RWPE1 (cell line): ENCODE data around the gene FLAD1.

Experiments
- CTCF ChIA-PET: fragments of 350-600 bp; sonication (Branson Sonifier 250); formaldehyde crosslinking; extraction: SDS; loops from one replicate; lab custom pipeline; 2021; lab: Yijun Ruan, JAX
- POLR2A ChIA-PET: fragments of 400-600 bp; formaldehyde crosslinking; extraction: SDS; loops from one replicate; lab custom pipeline; 2020; ENCODE audit warnings: antibody characterized with exemption; ENCODE audit not compliant: low non-redundant PET; lab: Yijun Ruan, JAX
- DNase-seq: peaks from one replicate; pipeline ENCODE4 v3.0.0; 2012; ENCODE audit warnings: low spot score
- H3K27ac ChIP-seq: fragments of 450-650 bp; 2 replicates; pipeline ENCODE4 v1.5.1; 2017
- TF ChIP-seq, protein P1 (sequence below): fragments of 450-650 bp; conservative IDR thresholded peaks from 2 replicates; pipeline ENCODE4 v1.5.1; 2017; ENCODE audit warnings: low read depth, mild to moderate bottlenecking

Gene FLAD1

DNA sequence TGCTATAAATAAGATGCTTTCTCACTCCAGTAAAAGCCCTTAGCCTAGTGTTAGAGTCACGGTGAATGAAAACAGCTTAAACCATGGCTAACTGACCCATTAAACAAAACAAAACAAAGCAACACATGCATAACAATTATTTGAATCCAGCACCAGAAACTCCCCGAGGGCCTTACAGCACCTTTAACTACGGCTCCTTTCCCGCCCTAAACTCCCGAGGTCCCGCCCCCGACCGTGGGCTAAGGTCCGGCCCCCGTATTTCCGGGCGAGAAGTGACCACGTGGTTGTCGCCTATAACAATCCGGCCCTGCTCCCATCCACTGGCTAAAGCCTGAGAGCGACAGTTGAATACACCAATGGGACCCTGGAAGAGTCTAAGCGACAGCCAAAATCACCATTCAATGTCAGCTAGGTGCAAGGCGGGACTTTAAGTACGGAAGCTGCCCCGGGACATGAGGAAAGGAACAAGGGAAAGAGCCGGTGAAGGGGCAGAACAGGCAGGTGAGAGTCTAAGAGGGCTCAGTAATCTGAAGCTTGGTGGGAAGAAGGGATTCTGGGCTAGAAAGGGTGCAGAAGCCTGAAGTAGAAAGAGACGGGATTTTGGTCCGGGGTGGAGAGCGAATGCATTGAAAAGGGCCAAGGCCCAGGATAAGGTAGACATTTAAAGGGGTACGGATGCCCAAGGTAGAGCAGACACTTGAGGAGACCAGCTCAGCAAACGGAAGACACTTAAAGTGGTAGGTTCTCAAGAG lies at the start of gene FLAD1:
Gene FLAD1, plus strand, starts transcription at position 448 of the 752 bp plus-strand sequence. CDS start 351 bp downstream, outside the sequence.
- peak; percentile 99 for DNase-seq
- TF ChIP-seq, protein P1, sequence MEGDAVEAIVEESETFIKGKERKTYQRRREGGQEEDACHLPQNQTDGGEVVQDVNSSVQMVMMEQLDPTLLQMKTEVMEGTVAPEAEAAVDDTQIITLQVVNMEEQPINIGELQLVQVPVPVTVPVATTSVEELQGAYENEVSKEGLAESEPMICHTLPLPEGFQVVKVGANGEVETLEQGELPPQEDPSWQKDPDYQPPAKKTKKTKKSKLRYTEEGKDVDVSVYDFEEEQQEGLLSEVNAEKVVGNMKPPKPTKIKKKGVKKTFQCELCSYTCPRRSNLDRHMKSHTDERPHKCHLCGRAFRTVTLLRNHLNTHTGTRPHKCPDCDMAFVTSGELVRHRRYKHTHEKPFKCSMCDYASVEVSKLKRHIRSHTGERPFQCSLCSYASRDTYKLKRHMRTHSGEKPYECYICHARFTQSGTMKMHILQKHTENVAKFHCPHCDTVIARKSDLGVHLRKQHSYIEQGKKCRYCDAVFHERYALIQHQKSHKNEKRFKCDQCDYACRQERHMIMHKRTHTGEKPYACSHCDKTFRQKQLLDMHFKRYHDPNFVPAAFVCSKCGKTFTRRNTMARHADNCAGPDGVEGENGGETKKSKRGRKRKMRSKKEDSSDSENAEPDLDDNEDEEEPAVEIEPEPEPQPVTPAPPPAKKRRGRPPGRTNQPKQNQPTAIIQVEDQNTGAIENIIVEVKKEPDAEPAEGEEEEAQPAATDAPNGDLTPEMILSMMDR = no peak
- ChIA-PET POLR2A (interaction anchor here (0.7 to 1.6 kb wide), 3 partner anchors 9 to 18 kb away, joined by 4 to 5 read pairs (median 4); partner anchors contain the start of gene SHC1), CTCF (interaction anchor here (0.6 to 0.8 kb wide), 3 partner anchors 17 to 79 kb away, joined by 3 to 6 read pairs (median 4); no protein-coding TSS in a partner anchor)
- H3K27ac ChIP-seq = peak within 1 kb of the TSS; percentile 91

DNA sequence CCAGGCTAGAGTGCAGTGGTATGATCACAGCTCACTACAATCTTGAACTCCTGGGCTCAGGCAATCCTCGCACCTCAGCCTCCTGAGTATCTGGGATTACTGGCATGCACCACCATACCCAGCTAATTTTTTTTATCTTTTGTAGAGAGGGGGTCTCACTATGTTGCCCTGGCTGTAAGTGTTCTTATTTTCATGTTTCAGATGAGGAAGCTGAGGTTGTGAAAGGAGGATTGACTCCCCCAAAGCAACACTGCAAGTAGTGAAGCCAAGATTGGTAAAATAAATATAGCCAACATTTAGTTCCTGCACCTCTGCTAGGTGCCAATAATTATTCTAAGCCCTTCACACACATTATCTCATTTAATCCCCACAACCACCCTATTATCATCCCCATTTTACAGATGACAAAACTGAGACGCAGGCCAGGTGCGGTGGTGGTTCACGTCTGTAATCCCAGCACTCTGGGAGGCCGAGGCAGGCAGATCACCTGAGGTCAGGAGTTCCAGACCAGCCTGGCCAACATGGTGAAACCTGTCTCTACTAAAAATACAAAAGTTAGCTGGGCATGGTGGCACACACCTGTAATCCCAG lies 48.7 kb upstream of the FLAD1 start:
- TF ChIP-seq, protein P1 = no peak
- CTCF ChIA-PET = interaction anchor here (0.7 kb wide), 1 partner anchor 69 kb away, joined by 3 read pairs; no protein-coding TSS in a partner anchor
- POLR2A ChIA-PET = interaction anchor here (0.5 kb wide), 1 partner anchor 401 kb away, joined by 7 read pairs; no protein-coding TSS in a partner anchor
- peak overlapping the region; percentile 98 for H3K27ac ChIP-seq
- no peak for DNase-seq

DNA sequence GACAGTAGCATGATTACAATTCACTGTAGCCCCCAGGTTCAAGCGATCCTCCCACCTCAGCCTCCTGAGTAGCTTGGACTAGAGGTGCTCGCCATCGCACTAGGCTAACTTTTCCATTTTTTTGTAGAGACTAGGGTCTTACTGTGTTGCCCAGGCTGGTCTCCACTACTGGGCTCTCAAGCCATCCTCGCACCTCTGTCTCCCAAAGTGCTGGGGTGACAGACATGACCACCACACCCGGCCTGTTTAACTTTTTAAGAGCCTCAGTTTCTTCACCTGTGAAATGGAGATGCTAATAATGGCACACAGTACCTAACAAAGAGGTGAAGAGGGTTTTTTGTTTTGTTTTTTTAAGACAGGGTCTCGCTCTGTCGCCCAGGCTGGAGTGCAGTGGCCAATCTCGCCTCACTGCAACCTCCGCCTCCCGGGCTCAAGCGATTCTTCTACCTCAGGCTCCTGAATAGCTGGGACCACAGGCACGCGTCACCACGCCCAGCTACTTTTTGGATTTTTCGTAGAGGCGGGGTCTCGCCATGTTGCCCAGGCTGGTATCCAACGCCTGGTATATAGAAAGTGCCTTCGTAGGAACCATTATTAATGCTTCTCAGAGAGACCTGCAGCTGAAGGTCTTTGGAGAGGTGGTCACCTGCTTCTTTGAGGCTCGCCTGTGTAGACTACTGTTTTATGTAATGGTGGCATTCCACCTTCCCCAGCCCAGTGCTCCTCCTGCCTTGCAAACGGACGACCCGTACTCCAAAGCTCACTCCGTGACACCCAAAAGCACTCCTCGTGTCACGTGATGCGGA lies 47.2 kb upstream of the FLAD1 start:
- POLR2A ChIA-PET = interaction anchor here (0.7 kb wide), 1 partner anchor 12 kb away, joined by 3 read pairs; no protein-coding TSS in a partner anchor
- no peak for DNase-seq
- H3K27ac ChIP-seq = peak overlapping the region; percentile 98
- CTCF ChIA-PET = interaction anchor here (0.6 to 1.3 kb wide), 8 partner anchors 10 to 452 kb away, joined by 3 to 5 read pairs (median 4); no protein-coding TSS in a partner anchor
- TF ChIP-seq, protein P1 = no peak

DNA sequence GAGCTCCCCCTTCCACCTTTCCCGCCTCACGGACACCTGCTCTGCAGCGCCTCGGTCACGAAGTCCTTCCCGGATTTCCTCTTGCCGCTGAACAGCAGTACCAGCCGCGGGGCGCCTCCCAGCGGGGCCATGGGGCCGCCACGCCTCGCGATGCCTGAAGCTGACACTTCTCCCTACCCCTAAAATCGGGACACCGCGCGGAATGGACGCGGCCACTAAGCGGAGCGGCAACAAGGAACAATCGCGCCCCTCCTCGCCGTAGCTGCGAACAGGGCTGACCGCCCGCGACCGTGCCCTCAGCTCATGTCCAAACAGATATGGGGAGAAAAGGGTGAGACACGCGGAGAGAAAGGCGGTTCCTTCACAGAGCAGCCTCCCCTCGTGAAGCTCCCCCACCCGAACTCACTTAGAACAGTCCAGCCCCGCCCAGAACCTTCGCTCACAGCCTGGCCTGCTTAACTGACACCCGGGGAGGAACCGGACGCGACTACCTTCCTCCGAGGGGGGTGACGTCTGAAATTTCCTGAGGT lies 46.5 kb upstream of the FLAD1 start, which contains the start of gene PMVK:
Gene PMVK, minus strand, starts transcription at position 165 of the 530 bp plus-strand sequence. Its CDS starts 34 bp downstream, at position 131.
- ChIA-PET POLR2A (interaction anchor here (0.5 to 0.7 kb wide), 2 partner anchors 12 to 46 kb away, joined by 3 to 4 read pairs; no protein-coding TSS in a partner anchor), CTCF (interaction anchor here (0.5 to 1.3 kb wide), 11 partner anchors 10 to 732 kb away, joined by 3 to 5 read pairs (median 4); no protein-coding TSS in a partner anchor)
- TF ChIP-seq, protein P1 = peak; percentile 53
- peak; percentile 99 for DNase-seq
- peak within 1 kb of the TSS; percentile 98 for H3K27ac ChIP-seq

DNA sequence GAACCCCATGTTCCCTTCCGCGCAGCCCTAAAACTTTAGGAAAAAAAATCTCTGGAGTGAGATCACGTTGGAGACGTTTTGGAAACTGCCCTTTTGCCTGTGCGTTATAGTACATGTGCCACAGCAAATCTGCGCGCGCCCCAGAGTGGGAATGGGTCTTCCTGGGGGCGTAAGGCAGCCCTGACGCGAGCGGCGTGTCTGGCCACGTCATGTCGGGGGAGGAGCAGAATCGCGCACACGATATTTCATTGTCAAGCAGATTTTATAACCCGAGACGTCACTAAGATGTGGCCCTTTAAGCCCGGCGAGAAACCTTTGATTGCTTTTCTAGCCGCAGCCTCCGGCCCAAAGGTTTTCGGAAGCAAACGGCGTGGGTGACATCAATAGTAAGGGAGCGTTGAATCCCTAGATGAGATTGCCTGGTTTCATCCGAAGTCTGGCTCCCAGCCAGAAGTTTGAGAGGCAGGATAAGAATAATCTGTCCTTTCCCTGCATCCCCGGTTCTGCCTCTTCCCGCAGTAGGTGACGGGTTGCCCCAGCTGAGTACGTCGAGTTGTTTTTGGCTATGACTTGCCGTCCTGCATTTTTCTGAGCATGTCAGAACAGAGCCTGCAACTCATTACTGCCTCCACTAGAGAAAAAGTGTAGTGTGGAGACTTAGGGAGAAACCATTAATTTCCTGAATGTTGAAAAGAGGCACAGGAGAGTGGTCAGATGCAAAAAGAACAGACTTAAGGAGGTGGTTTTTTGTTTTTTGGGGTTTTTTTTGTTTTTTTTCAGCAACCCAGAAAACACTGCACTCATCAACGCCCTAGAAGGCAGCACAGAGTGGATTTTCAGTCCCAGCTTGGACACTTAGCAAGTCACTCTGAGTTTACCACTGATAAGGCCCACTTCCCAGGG lies 45.8 kb upstream of the FLAD1 start:
- ChIA-PET POLR2A (interaction anchor here (0.5 to 0.7 kb wide), 3 partner anchors 11 to 331 kb away, joined by 3 to 4 read pairs (median 3); no protein-coding TSS in a partner anchor), CTCF (interaction anchor here (0.5 to 1.2 kb wide), 9 partner anchors 56 to 733 kb away, joined by 3 to 5 read pairs (median 3); no protein-coding TSS in a partner anchor)
- peak; percentile 92 for DNase-seq
- peak overlapping the region; percentile 98 for H3K27ac ChIP-seq
- TF ChIP-seq, protein P1 = peak; percentile 20
